Middle frontal gyrus (tissue), 1 donor: ENCODE data around the gene SND1.

Experiments used
- DNase-seq: peaks from one replicate; pipeline ENCODE4 v3.0.0-alpha.2; 2015; ENCODE audit warnings: low spot score; ENCODE audit errors: extremely low spot score

The SND1 gene

GRCh38 chr7:127799535-127800305, 147.7 kb downstream of the SND1 start:
- no peak for DNase-seq

GRCh38 chr7:127802845-127803244, 150.9 kb downstream of the SND1 start:
- no peak for DNase-seq

- no peak for DNase-seq
Observed at GRCh38 chr7:127803626-127804025, 151.6 kb downstream of the SND1 start.

- DNase-seq = no peak
Observed at GRCh38 chr7:127807340-127807739, 155.3 kb downstream of the SND1 start.

GRCh38 chr7:127807829-127808228, 155.8 kb downstream of the SND1 start:
- DNase-seq = no peak

- DNase-seq = no peak
Observed at GRCh38 chr7:127809261-127809702, 157.3 kb downstream of the SND1 start.

GRCh38 chr7:127810113-127810512, 158.1 kb downstream of the SND1 start:
- no peak for DNase-seq

- DNase-seq = no peak
Observed at GRCh38 chr7:127810696-127811660, 159.0 kb downstream of the SND1 start.

- DNase-seq = no peak
Observed at GRCh38 chr7:127812540-127812939, 160.5 kb downstream of the SND1 start.

- no peak for DNase-seq
Observed at GRCh38 chr7:127813991-127814541, 162.1 kb downstream of the SND1 start.

GRCh38 chr7:127815631-127816145, 163.7 kb downstream of the SND1 start:
- DNase-seq = no peak

GRCh38 chr7:127816354-127817190, 164.6 kb downstream of the SND1 start:
- DNase-seq = no peak

- DNase-seq = no peak
Observed at GRCh38 chr7:127817466-127817865, 165.5 kb downstream of the SND1 start.

- no peak for DNase-seq
Observed at GRCh38 chr7:127818306-127818705, 166.3 kb downstream of the SND1 start.

- no peak for DNase-seq
Observed at GRCh38 chr7:127819975-127820731, 168.2 kb downstream of the SND1 start.

GRCh38 chr7:127820732-127821085, 168.7 kb downstream of the SND1 start:
- no peak for DNase-seq

- DNase-seq = no peak
Observed at GRCh38 chr7:127821146-127821545, 169.2 kb downstream of the SND1 start.

- DNase-seq = no peak
Observed at GRCh38 chr7:127822822-127823508, 171.0 kb downstream of the SND1 start.

GRCh38 chr7:127824682-127825081, 172.7 kb downstream of the SND1 start:
- DNase-seq = no peak
